HS-5 (cell line): ENCODE data around the gene EFHD2.
A peak's percentile ranks its signal among the peaks of the same experiment; 100 is the strongest.
"Not testable (repeated sequence)": the region's sequence is repeated elsewhere in the genome, so short reads cannot be mapped to it uniquely, and the experiment has no call there.

Experiments
- DNase-seq: peaks from one replicate; pipeline ENCODE4 v3.0.0-alpha.2; 2012; ENCODE audit warnings: low read depth

Gene EFHD2

DNA sequence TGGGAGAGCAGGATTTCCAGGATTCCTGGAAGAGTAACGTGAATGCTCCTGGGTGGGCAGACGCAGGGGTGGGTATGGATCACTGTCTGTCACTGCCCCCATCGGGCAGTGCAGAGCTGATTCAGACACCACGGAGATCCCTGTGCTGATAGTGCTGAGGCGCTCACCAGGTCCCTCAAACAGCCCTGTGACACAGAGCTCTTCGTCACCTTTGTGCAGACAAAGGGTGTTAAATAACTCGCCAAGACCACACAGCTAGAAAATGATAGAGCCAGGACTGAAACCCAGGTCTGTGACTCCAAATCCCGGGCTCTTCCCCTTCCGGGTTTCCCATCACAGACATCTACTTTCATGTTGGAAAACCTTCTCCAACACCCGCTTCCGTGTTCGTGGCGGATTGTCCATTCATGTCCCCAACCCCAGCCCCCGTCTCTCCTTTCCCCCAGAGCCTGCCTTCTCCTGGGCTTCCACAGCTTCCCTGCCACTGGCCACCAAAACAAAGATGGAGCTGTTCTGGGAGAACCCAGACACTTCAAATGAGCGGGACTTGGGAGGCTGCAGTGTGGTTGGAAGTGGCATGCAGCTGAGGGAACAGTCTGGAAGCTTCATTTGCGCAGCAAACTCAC is 2.6 kb downstream of the EFHD2 start:
- no peak for DNase-seq

- DNase-seq, result no peak
Observed at GRCh38 chr1:15412843-15413242, 3.2 kb downstream of the EFHD2 start.

- DNase-seq, result no peak
Observed at GRCh38 chr1:15413563-15414444, 4.1 kb downstream of the EFHD2 start.

- DNase-seq, result no peak
Observed at GRCh38 chr1:15414445-15414983, 4.8 kb downstream of the EFHD2 start.

GRCh38 chr1:15417059-15417934 is 7.6 kb downstream of the EFHD2 start:
- DNase-seq, result peak; percentile 52

GRCh38 chr1:15418806-15419515 is 9.3 kb downstream of the EFHD2 start:
- no peak for DNase-seq

DNA sequence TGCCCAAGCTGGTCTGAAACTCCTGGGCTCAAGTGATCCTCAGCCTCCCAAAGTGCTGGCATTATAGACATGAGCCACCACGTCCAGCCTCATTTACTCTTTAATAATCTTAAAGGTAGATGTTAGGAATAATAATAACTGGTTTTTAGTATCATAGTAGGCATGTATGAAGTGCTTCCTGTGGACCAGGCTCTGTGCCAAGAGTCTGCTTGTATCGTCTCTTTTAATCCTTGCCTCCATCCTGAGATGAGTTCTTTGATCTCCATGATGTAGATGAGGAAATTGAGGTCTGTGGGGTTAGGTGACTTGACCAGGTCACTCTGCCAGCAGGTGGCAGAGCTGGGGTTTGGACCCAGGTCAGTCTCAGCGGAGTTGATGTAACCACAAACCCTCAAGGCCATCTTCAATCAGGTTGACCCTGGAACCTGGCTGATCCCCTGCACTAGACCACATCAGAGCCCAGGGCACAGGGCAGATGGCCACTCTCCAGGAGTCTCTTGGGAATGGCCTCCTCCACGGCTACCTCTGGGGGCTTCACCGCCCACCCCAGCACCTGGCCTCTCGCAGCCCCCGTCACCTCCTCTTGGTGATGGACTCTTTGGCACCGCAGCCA is 11.3 kb downstream of the EFHD2 start:
- DNase-seq, result no peak

- DNase-seq, result no peak
Observed at GRCh38 chr1:15422871-15423270, 13.2 kb downstream of the EFHD2 start.

DNA sequence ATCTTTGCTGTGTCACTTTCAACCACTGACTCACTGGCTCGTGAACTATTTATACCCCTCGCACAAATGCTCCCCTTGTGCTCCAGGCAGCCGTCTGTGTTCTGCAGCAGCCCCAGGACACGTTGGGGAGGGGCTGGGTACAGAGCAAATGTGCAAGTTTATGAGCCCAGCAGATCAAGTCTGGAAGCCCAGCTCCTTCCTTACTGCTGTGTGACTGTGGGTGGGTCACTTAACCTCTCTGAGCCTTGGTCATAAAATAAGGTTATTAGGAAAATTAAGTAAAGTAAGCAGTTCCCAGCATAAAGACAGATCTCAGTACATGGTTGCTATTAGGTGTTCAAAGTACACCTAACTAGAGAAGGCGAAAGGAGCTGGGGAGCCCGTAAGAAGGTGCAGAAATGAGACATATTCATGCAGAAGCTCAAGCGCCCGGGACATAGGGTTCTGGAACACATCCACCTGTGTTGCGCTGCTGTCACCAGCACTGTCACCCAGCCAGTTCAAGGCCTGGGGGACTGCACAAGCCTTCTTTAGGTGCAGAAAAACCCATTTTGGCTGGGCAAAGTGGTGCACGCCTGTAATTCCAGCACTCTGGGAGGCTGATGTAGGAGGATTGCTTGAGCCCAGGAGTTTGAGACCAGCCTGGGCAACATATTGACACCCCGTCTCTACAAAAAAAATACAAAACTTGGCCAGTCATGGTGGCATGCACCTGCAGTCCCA is 13.8 kb downstream of the EFHD2 start:
- no peak for DNase-seq

DNA sequence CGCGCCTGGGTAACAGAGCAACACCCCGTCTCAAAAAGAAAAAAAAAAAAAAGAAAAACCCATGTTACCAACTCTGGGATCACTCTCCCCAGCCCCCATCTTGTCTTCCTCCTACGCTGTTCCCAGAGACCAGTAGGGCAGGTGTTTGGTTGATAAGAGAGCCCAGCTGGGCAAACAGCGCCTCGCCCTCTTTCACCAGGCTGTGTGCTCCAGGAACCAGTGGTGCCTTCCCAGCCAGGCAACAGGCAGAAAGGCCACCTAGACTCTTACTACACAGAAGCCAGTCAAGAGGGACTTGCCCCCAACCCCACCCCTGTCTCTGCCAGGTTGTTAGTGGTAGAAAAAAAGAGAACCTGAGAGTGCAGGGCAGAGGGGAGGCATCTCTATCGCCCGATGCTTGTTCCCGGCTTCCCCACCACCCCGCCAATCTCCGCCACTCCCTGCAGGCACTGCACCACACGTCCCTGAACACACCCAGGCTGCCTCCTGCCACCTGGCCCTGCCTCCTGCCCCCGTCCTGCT is 14.5 kb downstream of the EFHD2 start:
- no peak for DNase-seq

DNA sequence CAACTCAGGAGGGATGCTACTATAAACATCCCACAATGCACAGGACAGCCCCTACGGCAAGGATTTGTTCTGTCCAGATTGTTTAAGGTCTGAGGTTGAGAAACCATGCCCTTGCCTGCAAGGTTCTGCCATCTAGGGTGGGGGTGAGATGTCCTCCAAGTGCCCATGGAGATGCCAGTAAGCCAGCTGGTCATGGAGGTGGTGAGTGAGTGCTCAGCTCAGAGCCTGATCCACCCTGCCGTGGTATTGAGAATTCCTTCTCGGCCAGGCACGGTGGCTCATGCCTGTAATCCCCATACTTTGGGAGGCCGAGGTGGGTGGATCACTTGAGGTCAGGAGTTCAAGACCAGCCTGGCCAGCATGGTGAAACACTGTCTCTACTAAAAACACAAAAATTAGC is 15.3 kb downstream of the EFHD2 start:
- DNase-seq, result no peak

DNA sequence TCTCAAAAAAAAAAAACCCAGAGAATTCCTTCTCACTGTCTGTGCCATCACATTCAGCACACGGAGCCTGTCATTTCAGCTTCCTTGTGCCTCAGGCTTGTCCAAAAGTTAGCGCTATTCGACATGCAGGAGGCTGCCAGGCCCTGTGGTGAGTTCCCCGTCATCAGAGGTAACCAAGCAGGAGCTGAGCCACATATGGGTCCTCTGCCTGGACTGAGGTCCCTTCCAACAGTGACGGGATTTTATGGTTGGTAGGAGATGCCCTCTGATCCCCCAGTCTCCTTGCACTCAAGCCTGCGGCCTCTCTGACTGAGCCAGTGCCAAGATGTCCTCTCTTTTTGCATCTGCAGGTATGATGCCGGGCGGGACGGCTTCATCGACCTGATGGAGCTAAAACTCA is 15.8 kb downstream of the EFHD2 start:
- DNase-seq, result no peak

DNA sequence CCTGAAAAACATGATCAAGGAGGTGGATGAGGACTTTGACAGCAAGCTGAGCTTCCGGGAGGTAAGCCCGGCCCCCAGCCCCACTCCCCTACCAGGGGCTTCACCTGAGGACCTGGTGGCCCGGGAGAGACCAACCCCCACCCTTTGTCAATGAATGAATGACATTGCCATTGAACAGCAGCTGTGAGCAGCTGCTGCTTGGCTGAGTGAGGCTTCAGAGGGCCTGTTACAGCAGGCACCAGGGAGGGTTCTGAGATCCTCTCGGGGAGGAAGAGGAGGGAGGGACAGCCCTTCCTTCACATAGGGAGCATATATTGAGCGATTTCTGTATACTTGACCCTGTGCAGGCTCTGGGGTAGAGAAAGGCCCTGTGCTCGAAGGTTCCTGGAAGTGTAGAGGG is 16.3 kb downstream of the EFHD2 start:
- DNase-seq, result no peak

DNA sequence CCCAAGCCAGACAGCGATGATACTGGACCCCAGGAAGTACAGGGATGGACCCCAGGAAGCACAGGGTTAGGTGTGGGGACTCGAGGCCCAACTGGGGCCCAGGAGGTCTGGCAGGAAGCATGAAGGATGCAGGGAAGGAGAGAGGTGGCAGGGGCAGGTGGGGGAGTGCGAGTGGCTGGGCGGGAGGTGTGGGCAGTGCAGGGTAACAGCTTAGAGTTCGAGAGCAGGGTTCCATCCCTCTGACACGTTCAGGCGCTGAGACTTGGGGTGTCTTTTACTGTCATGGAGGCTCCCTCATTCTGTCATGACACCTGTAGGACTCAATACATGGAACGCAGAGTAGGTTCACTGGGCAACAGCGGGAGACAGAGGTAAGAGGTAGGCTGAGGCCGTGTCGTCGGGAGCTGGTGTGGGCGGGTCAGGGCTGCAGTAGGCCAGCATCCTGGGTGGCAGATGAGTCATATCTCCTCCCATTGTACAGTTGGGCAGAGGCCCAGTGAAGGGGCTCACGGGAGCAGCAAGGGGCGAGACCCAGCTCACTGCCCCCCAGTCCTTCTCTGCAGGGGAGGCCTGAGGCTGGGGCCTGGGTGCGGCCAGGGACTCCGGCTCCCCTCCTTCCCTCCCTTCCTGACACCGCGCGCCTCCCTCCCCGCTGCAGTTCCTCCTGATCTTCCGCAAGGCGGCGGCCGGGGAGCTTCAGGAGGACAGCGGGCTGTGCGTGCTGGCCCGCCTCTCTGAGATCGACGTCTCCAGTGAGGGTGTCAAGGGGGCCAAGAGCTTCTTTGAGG is 17.0 kb downstream of the EFHD2 start:
- DNase-seq, result no peak

- no peak for DNase-seq
Observed at GRCh38 chr1:15427280-15427666, 17.6 kb downstream of the EFHD2 start.

- DNase-seq, result not testable (repeated sequence)
Observed at GRCh38 chr1:15428252-15428651, 18.6 kb downstream of the EFHD2 start.

DNA sequence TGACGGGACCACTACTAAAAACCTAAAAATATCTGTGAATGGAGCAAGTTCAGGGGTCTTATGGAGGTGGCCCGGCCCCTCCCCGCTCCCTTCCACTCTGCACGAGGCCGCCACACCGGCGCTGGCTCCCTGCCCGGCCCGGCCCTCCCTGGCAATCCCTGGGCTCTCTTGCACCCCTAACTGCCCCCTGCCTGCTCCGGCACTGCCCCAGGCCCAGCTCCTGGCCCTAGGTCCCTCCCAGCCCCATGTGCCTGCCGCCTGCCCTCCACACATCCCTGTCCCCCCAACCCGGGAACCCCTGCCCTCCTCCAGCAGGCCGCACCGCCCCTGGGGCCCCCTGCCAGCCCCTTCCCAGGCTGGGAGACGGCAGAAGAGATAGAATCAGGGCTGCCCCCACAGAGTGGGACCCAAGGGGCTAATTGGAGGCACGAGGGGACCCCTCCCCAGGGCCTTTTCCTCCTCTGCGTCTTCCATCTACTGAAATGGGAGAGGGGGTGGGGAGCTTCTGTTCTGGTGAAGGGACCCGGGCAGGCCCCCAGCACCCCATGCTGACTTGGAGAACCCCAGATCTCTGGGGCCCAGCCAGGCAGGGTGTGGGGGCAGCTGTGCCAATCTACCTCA is 19.2 kb downstream of the EFHD2 start:
- DNase-seq, result no peak

DNA sequence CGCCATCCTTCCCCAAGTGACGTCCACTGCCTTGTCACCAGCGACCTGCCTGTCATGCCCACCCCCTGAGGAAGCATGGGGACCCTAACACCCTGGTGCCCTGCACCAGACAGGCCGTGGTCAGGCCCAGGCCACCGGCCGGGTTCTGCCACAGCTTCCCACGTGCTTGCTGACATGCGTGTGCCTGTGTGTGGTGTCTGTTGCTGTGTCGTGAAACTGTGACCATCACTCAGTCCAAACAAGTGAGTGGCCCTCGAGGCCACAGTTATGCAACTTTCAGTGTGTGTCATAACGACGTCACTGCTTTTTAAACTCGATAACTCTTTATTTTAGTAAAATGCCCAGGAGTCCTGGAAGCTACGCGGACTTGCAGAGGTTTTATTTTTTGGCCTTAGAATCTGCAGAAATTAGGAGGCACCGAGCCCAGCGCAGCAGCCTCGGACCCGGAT is 20.0 kb downstream of the EFHD2 start:
- no peak for DNase-seq
